Measurements from ENCODE around the gene DENND4A.

DNA sequence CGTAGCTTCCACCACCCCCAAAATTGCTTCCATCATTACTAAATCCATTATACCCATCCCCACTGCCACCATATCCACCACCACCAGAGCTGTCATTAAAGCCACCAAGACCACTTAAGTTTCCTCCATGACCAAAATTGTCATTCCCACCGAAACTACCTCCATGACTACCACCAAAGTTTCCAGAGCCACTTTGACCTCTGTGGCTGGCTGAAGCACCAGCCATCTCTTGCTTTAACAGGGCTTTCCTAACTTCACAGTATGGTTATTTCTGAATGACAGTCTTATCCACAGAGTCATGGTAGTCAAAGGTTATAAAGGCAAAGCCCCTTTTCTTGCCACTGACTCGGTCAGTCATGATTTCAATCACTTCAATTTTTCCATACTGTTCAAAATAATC lies 24.3 kb upstream of the DENND4A start:
- TF ChIP-seq, protein P1, sequence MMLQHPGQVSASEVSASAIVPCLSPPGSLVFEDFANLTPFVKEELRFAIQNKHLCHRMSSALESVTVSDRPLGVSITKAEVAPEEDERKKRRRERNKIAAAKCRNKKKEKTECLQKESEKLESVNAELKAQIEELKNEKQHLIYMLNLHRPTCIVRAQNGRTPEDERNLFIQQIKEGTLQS (IDR thresholded peaks at IDR 0.05; ENCODE audit: borderline replicate concordance, extremely low read depth, low read depth, low read length) = no peak
- no peak for TF ChIP-seq ESRRA (IDR thresholded peaks at IDR 0.05; ENCODE audit: low read length)
- no peak for TF ChIP-seq SPI1 (IDR thresholded peaks at IDR 0.05; ENCODE audit: borderline replicate concordance, insufficient read depth, low read depth, low read length)
- TF ChIP-seq POLR2A (IDR thresholded peaks at IDR 0.05; ENCODE audit: low read depth, low read length) = no peak
- TF ChIP-seq RAD51 (IDR thresholded peaks at IDR 0.05) = no peak
- no peak for TF ChIP-seq PAX5 (IDR thresholded peaks at IDR 0.05; ENCODE audit: borderline replicate concordance, low read depth, low read length)
- TF ChIP-seq BCL3 (IDR thresholded peaks at IDR 0.05; ENCODE audit: borderline replicate concordance, insufficient read depth, low read depth, low read length, poor library complexity, severe bottlenecking) = no peak
- no peak for TF ChIP-seq NRF1 (conservative IDR thresholded peaks at IDR 0.05; ENCODE audit: low read depth, low read length)
- TF ChIP-seq SMAD1 (IDR thresholded peaks at IDR 0.05; ENCODE audit: low read depth, partially characterized antibody) = no peak
- no peak for TF ChIP-seq CTCF (IDR thresholded peaks at IDR 0.05 in 2 of 3, conservative IDR thresholded peaks at IDR 0.05 in 1 of 3; ENCODE audit: control insufficient read depth in 2 of 3, extremely low read depth in 1 of 3, insufficient read depth in 1 of 3, low read depth in 3 of 3, low read length in 3 of 3)
- TF ChIP-seq, protein P2, sequence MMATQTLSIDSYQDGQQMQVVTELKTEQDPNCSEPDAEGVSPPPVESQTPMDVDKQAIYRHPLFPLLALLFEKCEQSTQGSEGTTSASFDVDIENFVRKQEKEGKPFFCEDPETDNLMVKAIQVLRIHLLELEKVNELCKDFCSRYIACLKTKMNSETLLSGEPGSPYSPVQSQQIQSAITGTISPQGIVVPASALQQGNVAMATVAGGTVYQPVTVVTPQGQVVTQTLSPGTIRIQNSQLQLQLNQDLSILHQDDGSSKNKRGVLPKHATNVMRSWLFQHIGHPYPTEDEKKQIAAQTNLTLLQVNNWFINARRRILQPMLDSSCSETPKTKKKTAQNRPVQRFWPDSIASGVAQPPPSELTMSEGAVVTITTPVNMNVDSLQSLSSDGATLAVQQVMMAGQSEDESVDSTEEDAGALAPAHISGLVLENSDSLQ (IDR thresholded peaks at IDR 0.05) = no peak
- TF ChIP-seq POLR2AphosphoS5 (IDR thresholded peaks at IDR 0.05; ENCODE audit: low read length) = no peak

Data from GM12878 (cell line).